ENCODE data around the gene KCNAB1.

The KCNAB1 gene

DNA sequence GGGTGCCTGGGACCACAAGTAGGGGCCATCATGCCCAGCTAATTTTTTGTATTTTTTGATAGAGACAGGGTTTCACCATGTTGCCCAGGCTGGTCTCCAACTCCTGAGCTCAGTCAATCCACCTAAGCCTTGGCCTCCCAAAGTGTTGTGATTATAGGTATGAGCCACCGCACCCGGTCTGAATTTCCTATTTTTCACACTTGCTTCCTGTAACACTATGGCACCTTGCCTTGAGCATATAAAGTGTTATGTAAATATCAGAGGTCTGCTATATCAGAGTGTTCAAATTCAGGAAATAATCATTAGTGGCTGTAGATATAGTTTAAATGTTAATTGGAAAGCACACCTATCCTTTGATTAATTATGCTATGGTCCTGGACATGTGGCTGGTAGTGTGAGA lies 165.2 kb downstream of the KCNAB1 start:
- DNase-seq = no peak

DNA sequence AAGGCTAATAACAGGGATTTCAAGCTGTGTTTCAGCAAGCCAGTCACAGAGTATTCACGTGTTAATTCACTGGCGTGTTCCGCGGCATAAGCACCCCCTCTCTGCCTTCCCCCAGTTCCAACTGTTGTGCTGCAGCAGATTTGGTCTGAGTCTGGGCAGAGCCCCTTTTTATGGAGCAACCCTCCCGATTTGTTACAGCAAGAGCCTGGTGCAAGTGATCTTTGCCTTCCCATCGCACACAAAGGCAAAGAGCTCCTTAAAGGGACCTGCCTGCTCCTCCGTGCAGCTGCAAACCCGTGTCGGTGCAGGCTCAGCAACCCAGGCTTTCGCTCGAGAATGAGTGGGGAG lies 170.5 kb downstream of the KCNAB1 start:
- DNase-seq = no peak

DNA sequence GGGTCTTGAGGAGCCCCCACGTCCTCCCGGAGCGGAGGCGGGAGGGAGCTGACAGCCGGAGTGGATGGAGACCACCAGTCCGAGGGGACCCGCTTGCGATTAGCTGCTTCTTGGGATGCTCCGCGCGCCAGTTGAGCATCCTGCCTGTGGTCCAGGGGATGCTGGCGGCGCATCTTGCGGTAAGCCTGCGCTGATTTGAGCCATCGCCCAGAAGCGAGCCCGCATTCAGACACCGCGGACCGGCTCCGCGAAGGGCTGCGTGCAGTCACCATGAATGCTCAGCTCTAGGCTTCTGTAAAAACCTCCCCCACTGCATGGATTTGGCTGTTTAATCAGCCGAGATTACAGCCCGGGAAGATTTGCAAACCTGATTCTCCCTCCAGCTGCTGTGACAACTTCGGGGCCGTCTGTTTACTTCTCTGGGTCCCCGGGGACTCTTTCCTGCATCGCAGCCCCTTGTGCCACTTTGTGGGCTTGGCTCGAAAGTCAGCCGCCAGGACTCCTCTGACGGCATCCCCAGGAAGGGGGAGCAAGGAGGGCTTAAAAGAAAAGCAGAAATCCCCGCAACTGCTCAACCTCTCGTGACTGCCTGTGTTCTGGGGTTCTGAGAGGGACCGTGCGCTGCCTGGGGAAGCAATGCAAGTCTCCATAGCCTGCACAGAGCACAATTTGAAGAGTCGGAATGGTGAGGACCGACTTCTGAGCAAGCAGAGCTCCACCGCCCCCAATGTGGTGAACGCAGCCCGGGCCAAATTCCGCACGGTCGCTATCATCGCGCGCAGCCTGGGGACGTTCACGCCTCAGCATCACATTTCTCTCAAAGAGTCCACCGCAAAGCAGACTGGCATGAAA lies 171.1 kb downstream of the KCNAB1 start:
- peak; percentile 64 for DNase-seq

DNA sequence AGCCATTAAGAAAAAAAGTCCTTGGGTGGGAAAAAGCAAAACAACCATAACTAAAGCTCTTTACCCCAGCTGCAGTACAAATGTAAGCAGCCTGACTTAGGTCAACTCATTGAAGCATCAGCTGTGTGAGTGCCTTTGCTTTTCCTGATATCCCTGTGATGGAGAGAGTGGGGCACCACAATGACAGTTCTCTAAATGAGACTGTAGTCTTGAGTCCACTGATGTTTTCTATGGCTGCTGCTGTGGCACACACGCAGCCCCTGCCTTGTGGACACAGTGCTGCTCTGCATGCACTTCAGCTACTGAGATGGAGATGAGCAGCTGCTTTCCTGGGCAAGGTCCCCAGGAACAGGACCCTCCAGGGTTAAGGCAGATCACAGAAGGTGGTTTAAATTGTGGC lies 173.2 kb downstream of the KCNAB1 start:
- DNase-seq = no peak

DNA sequence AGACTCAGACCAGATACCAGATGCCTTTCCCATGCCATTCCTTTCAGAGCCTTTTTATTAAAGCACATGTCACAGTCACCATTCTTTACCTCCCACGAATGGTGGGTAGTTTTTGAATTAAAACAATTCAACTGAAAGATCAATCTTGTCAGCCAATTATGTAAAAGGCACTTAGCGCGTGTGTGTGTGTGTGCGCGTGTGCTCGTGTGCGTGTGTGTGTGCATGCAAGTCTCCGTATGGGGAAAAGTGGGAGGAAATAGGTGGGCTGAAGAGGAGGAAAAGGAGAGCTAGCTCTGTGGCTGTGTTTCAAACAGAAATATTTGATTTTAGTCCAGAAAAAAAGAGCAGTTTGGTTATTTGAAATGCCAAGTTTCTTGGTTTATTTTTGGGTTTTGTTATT lies 177.2 kb downstream of the KCNAB1 start:
- DNase-seq = no peak

DNA sequence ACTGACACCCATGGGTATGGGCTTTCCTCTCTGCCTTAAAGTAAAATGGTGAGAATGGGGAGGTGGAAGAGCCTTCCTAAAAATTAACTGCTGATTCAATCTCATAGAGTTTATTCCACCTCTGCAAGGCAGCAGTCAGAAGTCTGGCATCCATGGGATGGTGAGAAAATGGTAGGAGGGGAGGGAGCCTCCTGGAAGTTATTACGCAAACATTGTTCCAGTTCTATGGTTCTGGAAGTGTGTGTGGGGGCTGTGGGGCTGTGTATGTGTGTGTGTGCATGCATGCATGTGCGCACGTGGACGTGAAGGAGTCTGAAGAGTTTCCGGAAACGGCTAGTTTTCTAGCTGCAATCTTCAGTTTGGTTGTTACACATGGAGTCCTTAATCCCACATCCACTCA lies 177.6 kb downstream of the KCNAB1 start:
- DNase-seq = no peak

DNA sequence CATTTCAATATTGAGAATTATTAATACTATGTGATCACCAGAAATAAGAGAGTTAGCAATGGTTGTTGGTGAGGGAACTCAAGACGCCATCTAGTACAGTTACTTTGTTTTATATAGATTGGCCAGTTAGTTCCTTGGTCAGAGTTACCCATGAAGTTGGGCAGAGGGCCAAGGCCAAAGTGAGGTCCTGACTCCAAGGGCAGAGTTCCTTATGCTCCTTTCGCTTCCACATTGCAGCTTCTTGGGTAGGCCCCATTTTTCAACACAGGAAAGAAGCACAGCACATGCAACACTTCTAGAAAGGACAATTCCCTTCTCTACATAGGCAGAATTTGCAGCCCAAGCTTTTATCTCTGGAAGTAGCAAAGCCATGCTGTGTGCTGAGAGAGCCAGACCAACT lies 178.6 kb downstream of the KCNAB1 start:
- peak; percentile 90 for DNase-seq

DNA sequence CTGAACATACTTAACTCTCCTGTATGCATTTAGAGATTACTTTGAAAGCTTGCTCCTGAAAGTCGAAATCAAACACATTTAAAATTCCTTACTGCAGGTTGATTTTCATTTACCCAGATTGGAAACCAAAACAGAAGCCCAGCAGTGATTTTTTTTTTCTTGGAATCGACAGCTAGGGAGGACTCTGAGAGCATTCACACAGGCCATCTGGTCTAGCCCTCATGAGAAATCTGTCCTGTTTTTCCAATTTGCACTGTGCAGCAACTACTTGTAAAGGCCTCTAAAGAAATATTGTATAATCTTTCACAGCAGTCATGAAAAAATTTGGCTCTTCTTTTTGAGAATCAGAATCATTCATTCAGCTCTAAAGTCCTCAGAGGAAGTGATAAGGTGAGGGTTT lies 179.2 kb downstream of the KCNAB1 start:
- no peak for DNase-seq

DNA sequence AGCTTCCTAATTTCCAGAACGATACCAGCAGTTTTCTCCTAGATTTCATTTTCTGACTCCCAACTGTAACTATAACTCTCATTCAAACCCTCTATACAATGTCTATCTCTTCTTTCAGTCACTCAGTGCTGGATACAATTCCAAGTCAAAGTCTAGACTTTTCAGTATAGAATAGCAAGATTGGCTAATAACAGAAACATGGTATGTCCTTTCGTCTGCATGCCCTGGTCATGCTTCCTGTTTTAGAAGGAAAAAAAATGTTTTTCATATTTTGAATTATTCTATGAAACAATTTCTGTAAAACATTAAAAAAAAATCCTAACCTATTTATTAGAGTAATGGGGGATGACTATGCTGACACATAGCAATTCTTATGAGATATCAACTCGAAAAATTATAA lies 180.0 kb downstream of the KCNAB1 start:
- DNase-seq = peak; percentile 32

DNA sequence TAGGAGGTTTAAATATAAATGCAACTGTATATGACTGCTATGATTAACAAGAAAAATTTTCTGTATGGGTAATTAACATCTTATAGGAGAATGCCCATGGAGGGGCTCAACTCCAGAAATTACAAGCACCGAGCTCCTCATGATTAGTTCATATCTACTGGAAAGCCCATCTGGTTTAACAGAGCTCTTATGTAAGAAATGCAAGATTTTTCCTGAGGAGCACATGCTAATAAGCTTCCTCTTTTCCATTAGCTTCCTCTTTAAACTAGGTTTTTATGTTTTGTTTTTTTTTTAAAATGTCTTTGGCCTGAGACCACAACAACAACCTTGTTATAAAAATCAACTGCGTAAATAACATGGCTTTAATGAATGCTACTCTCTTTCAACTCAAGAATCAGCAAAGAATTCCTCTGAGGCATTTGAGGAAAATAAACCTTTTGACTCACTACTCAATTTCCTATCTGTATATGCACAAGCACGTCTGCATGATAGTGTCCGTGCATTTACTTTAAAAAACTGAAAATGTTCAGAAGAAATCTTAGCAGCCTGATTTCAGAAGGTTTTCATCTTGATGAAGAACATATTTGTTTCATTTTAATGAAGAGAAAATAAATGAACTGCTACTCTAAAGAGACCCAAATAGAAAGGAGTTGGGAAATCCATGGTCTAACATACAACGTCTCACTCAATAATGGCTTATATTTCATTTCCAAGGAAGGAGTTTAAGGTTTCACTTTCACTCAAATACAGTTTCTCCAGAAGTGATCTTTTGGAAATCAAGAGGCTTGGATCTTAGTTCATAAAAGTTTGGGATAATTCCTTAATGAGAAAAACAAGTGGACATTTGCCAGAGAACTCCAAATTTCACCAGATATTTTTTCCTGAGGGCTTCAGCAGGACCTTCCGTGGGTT lies 180.8 kb downstream of the KCNAB1 start:
- peak; percentile 71 for DNase-seq

DNA sequence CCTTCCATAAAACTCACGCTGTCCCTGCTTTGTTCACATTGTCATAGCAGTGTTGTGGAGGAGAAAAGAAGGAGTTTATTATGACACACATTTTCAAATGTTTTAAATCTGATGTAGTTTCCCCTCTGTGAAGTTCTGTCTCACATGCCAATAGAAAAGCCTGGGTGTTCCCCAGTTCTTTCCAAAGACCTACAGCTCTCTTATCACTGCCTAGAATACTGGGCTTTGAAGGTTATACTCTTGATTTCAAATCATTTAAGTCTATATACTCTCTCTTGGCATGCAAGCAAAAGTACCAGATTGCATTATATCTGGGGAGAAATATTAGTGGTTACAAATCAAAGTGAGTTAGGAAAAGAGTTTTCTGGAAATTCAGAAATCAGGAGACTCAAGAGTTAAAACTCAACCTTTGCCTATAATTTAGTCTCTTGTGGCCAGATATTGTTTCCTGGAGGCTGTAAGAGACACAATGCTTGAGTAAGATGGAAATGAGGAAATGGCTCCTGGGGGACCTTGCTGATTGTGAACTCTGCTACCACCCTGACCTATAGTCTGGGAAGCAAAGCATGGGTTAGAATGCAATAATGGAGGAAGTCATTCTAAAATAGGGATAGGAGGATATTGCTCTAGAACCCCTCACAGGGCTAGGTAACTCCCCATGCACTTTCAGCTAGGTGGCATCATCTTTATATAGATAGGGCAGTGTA lies 182.8 kb downstream of the KCNAB1 start:
- DNase-seq = peak; percentile 58

DNA sequence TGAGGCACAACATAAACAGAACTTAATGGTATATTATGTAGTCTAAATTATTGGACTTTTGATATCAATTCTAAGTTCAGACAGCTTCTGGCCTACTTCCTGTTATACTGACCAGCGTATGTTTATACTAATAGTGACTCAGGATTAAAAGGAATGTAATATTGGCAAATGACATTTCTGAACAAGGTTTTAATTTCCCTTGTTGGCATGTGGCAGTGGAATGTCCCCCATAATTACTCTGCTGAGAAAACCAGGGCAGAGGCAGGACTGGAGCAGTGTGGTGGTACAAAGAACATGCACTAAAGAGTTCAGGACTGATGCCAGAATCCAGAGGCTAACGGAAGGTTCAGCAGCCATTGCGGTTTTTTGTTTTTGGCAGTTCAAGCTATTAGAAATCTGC lies 184.0 kb downstream of the KCNAB1 start:
- DNase-seq = no peak

DNA sequence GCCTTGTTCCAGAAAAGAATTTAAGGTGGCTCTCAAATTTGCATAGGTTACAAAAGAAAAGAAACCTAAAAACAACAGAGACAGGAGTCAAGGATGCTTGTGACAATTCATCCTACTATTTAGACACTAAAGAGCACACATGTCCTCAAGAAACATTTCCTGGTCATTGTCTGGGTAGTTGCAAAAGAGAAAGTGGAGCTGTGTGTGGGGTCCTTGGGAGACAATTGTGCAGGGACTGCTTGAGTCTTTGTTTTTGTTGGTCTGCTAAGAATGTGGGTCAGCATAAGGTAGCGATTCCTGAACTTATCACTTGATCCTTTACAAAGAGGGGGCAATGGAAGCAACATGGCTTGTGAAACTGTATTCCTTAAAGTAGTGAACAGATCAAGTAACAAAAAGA lies 185.3 kb downstream of the KCNAB1 start:
- no peak for DNase-seq

DNA sequence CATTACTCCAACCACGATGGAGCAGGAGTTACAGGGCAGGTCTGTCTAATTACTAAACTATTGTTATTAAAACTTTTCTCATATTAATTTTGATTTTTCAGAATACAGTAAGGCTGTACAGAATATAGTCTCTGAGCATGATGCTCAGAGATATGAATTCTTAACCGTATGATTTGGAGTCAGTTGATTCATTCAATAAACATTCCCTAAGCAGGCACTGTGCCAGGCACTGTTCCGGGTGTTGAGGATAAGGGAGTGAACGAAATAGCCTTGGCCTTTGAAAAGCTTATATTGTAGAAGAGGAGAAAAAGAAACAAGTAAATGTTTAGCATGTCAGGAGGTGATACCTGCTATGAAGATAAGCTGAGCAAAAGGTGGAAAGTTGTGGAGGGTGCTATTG lies 187.3 kb downstream of the KCNAB1 start:
- no peak for DNase-seq

DNA sequence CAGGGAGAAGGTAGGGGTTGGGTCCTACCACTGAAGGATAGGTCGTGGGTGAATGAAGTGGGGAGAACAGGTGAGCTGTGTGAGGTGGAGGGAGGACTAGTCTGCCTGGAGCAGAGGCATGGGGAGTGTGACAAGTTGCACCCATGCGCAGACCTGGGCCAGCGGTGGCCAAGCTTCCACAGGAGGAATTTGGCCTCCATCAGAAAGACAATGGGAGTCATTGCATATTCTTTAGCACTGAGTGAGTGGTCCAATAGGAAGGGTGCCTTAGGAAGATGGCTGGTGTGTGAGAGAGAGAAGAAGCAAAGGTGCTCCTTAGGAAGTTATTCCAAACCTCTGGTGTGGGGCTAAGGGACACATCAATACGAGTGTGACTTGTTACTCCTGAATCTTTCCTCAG lies 191.1 kb downstream of the KCNAB1 start:
- no peak for DNase-seq

DNA sequence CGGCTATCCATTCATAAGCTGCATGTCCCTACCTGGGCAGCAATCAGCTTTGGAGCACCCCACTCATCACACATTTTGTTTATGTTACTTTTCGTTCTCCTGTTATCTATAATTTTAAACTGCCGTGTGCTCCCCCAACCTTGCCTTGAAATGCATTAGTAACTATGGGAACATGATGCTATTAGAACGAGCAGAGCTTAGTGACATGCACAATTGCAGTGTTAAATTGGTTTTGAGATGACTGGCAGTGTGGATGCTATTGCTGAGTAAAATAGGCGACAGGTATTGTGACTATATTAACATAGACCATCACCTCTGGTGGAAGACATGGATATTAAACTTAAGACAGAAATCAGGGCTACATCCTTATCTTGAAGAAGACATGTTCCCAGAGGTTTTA lies 191.6 kb downstream of the KCNAB1 start:
- DNase-seq = no peak

DNA sequence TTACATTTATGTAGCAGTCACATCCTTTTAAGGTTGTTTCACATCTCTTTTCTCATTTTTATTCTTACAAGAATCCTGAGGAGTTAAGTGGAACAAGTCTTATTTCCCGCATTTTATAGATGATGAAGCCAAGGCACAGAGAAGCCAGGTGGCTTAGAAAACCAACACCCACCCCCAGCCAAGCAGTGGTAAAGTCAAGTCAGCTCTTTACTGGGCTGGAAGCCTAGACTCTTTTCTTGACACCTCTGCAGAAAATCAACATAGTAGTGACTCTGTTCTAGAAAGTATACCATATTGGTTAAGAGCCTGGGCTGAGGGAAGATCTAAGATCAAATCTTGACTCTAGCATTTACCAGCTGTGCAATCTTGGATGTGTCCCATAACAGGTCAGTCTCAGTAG lies 195.7 kb downstream of the KCNAB1 start:
- no peak for DNase-seq

DNA sequence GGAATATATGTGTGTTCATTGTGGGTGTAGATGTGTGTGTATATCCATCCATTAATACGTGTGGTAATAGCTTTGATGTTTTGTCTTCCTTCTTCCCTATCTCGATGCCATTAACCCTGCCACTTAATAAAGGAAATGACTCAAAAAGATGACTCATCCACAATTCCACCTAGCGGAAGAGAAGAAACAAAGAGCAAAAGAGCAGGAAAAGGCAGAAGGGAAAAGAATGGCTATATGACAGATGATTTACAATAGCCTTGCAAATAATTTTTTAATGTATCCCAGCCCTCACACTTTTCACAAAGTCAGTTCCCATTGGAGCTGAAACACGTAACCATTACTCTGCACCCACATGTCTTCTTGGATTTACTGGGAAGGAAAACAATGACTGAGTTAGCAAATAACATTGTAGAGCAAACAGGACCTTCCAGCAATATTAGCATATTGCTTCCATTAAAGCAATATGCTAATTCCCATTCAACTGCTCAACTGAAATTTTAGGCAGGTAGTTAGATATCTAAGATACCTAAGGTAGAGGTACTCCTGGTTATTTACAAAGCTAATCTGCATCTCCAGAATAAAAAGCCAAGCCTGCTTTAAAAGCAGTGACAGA lies 197.2 kb downstream of the KCNAB1 start:
- peak; percentile 22 for DNase-seq

DNA sequence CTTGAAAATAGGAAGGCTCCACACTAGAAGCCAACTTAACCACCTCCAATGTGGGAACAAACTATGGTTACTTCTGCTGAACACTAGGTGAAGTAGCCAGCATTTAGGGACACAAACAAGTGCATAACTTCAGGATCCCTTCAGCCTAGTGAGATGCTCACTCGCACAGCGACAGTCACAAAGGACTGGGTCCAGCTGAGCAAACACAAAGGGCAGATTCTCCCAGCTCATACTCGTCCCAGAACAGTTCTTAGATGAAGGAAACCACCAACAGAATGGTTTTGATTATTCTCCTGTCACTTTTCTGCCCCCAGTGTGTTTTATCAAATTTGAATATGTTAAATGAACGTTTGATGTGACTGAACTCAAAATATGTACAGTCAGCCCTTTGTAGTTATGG lies 201.6 kb downstream of the KCNAB1 start:
- DNase-seq = no peak

DNA sequence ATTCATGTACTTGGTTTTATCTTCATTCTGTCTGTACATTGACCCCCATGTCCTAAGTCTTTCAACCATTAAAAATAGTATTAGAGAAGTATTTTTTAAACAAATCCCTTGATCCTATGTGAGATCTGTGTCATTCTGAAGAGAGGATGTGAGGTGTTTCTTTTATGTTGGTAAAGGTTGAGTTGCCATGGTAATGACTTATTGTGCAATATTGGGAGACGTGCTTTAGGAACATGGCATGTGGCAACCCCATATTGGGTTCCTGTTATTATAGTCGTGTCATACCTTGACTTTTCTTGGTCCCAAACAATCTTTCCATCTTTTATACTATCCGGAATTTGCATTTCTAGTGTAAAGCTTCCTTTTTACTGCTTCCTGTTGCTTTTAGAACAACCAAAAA lies 203.1 kb downstream of the KCNAB1 start:
- no peak for DNase-seq

DNA sequence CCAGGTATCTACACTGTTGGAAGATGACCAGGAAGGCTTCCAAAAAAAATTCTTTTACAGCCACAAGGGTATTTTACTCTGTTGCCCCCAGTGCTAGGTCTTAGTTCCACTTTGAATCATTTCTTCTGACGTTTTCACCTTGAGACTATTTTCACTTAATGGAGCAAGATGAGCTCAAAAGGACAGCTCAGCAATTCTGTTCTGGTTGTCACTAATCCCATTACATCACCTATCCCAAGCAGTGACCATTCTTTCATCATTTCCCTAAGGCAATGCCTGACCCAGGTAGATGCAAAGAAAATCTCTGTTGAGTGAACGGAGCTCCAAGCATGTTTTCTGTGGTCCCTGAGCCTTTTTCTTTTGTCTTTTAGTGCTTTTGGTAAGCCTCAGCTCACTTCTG lies 210.0 kb downstream of the KCNAB1 start:
- DNase-seq = no peak

DNA sequence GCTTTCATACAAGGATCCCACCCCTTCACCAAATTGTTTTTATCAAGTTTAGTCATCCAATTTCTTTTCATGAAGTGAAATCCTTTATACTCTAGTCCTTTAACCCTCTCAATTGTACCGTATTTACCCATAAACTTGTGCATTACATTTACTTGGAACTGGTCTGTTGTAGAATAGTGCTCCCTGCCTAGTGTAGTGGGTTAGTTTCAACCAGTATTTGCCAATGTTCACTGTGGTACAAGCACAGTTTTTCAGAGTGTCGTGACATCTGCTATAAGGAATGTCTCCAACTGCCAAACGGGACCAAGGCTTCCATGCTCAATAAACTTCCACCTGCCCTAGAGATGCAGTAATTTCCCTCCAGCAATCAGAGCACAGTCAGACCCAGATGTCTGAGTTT lies 211.9 kb downstream of the KCNAB1 start:
- DNase-seq = no peak
